Brain pericyte (primary cell): ENCODE measurements around the gene TAS2R40.
A peak's percentile ranks its signal among the peaks of the same experiment; 100 is the strongest.

Experiments used
- DNase-seq: peaks from one replicate; pipeline ENCODE4 v3.0.0-alpha.2; 2012; ENCODE audit warnings: low read depth, low spot score

Gene TAS2R40

DNA sequence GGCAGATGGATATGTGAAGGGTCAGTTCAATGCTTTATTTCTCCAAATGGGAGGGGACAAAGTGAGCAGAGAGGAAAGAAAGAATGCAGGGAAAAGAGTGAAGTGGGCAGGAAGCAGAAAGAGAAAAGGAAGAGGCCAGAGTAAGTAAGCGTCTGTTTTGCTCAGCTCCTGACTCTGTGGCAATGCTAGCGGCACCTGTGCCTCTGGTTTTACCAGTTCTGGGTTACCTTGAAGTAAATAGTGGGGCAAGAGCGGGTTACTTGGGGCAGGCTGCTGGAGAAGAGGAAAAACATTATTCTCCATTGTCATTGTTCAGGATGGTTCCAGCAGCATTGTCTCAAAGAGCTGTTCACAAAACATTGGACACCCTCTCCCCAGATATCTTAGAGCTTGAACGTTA lies 1.9 kb downstream of the TAS2R40 start:
- no peak for DNase-seq

DNA sequence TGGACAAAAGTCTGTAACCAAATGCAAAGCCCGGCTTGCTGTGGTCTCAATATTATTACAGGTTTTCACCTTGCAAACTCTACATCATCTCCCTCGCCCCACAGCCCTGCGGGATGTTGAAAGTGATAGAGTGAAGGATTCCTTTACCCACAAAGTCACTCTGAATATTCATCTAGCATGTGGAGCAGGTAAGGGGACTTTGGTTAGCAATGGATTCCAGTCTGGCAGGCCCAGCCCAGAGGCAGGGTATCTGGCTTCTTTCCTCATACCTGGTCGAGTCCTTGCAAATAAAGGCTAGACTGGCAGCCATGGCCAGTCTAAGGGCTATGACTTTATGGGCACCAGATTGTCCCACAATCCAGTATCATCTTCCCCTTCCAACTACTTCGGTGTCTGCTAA lies 3.2 kb downstream of the TAS2R40 start:
- no peak for DNase-seq

DNA sequence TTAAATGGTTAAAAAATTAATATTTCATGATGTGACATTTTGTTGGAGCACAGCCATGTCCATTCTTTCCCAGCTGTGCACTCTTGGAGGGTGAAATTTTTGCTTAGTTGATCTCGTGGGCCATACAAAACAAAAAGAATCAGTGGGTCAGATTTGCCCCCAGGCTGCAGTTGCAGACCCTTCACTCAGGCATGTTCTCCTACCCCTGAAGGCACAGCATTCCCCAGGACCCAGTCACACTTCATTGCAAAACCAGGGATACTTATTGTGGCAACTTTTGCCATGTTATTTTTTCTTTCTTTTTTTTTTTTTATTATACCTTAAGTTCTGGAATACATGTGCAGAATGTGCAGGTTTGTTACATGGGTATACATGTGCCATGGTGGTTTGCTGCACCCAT lies 6.0 kb downstream of the TAS2R40 start:
- no peak for DNase-seq

DNA sequence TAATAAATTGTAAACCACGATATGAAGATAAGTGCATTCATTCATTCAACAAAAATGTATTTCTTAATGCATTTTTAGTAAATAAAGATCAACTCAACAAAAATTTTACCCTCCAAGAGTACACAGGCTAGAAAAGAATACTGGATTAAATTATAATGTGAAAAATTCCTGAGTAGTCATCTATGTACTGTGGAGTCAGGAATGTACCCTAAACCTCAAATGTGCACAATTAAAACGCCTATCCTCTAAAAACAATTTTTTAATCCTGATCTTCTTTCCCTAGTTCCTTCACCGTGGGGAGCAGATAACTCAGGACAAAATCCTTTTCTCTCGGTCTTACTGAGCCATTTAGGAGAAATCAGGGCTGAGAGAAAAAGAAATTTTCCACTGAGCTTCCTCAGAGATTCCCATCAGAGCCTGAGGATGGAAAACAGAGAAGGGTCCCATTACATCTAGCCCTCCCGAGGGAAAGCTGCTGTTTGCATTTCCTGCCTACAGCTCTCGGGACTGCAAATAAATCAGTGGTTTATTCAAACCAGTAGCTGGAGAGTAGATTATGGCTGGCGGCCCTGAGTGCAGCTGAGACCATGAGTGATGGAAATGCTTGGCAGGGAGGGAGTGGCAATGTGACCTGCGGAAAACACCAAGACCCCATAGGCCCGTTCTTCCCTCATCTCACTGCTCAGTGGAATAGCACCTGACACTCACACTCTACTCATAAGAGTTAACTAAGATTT lies 7.4 kb downstream of the TAS2R40 start:
- DNase-seq = no peak

DNA sequence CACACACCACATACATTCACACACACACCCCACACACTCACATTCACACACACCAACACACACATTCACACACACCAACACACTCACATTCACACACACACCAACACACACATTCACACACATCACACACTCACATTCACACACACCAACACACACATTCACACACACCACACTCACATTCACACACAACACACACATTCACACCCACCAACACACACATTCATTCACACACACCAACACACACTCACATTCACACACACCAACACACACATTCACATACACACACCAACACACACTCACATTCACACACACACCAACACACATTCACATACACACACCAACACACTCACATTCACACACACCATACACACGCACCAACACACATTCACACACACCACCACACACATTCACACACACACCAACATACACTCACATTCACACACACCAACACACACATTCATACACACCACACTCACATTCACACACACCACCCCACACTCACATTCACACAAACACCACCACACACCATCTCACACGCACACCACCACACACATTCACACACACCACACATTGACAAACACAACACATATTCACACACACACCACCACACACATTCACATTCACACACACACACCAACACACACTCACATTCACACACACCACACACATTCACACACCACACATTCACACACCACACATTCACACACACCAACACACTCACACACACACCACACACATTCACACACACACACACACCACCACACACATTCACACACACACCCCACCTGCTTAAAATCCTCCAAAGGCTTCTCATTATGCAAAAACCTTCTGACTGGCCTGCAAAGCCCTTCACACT lies 9.0 kb downstream of the TAS2R40 start:
- DNase-seq = no peak

DNA sequence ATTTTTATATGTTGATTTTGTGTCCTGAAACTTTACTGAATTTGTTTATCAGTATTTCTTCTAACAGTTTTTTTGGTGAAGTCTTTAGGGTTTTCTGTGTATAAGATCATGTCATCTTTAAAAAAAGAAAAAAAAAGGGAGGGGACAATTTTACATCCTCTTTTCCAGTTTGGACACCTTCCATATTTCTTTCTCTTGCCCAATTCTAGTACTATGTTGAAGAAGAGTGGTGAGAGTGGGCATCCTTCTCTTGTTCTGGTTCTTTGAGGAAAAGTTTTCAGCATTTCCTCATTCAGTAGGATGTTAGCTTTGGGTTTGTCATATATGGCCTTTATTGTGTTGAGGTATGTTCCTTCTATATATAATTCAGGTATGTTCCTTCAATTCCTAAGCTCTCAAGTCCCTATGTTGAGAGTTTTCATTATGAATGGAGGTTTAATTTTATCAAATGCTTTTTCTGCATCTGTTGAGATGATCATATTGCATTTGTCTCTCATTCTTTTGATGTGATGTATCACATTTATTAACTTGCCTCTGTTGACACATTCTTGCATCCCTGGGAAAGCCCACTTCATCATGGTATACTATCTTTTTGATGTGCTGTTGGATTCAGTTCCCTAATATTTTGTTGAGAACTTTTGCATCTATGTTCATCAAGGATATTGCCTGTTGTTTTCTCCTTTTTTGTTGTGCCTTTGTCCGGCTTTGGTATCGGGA lies 12.1 kb downstream of the TAS2R40 start:
- DNase-seq = no peak

DNA sequence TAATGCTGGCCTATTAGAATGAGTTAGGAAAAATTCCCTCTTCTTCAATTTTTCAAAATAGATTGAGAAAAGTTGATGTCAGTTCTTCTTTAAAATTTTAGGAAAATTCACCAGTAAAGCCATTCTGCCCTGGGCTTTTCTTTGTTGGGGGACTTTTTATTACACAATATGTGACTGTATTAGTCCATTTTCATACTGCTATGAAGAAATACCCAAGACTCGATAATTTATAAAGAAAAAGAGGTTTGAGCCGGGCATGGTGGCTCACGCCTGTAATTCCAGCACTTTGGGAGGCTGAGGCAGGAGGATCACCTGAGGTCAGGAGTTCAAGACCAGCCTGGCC lies 12.7 kb downstream of the TAS2R40 start:
- no peak for DNase-seq

DNA sequence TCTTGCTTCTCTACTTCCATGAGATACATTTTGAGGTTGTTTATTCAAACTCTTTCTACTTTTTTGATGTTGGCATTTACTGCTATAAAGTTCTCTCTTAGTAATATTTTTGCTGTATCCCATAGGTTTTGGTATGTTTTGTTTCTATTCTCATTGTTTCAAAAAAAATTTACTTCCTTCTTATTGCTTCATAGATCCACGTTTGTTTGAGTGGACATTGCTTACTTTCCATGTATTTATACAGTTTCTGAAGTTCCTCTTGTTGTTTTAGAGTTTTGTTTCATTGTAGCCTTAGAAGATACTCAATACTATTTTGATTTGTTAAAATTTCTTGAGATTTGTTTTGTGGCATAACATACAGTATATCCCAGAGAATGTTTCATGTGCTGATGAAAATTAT lies 13.7 kb downstream of the TAS2R40 start:
- no peak for DNase-seq

DNA sequence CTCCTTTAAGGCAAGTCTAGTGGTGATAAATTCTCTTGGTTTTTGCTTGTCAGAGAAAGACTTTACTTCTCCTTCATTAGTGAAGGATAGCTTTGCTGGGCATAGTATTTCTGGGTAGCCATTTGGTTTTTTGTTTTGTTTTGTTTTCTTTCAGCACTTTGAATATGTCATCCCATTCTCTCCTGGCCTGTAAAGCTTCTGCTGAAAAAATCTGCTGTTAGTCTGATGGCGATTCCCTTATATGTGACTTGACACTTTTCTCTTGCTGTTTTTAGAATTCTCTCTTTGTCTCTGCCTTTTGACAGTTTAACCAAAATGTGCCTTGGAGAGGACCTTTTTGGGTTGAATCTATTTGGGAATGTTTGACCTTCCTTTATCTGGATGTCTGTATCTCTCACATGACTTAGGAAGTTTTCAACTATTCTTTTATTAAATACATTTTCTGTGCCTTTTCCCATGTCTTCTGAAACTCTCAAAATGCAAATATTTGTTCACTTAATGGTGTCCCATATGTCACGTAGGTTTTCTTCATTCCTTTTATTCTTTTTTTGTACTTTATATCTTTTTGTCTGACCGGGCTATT lies 14.7 kb downstream of the TAS2R40 start:
- no peak for DNase-seq

DNA sequence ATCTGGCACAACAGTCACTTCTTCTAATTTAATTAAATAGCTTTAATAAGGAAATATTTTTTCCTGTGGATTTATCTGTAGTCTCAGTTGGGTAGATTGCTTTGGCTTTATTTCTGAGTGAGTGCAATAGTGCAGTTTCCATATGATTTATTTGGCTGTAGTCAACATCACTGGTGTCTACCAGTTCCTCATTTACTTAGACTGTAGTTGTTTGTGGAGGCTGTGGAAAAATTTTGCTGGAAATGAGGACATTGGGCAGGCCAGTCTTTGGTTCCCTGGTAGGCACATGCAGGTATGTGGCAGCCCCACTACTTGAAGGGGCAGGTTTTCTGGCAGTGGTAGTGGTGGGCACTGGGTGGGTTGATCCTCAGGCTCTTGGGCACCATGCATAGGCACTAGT lies 15.5 kb downstream of the TAS2R40 start:
- DNase-seq = no peak

DNA sequence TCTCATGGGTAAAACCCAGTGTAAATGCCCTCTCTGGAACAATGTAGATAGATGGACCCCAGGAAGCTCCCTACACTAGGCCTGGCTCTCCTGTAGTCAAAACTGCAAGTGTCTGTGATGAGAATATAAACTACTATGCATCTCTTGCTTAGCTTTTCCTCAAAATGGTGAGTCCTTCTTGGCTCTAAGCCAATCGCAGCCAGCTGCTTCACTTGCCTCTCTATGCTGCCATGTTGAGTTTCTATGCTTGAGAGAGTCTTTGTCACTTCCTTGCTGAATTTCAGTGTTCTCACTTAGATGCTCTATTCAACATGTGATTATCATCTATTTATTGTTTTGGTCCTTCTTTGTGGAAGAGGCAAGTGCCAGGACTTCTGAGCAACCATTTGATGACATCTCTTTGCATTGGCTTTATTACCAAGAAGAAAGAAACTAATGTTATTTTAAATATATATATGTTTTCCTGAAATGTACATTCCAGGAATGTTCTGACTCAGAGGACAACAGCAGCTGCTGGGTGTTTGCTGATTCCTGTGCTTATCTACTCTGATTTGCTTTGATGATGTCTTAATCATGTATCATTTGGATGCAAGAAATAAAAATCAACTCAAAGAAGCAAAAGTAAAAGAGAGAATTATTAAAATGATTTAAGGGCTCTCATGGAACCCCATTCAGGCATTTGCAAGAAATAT lies 16.6 kb downstream of the TAS2R40 start:
- DNase-seq = no peak

DNA sequence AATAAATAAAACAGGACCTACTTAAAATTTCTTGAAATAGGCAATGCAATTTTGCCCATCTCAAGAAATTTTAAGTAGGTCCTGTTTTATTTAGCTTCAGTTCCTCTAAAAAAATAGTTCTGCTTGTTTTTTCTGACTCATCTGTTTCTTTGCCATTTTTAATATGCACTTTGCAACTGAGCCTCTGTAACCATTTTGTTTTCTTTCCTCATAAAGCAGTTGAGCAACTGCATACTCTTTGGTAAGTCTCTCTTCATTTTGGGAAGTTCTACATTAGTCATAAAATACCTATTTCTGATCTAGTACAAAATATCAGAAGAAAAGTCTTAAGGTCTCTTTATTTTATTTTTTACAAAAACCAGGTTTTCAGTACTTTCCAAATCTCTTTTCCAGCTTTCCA lies 18.0 kb downstream of the TAS2R40 start:
- DNase-seq = peak; percentile 22

DNA sequence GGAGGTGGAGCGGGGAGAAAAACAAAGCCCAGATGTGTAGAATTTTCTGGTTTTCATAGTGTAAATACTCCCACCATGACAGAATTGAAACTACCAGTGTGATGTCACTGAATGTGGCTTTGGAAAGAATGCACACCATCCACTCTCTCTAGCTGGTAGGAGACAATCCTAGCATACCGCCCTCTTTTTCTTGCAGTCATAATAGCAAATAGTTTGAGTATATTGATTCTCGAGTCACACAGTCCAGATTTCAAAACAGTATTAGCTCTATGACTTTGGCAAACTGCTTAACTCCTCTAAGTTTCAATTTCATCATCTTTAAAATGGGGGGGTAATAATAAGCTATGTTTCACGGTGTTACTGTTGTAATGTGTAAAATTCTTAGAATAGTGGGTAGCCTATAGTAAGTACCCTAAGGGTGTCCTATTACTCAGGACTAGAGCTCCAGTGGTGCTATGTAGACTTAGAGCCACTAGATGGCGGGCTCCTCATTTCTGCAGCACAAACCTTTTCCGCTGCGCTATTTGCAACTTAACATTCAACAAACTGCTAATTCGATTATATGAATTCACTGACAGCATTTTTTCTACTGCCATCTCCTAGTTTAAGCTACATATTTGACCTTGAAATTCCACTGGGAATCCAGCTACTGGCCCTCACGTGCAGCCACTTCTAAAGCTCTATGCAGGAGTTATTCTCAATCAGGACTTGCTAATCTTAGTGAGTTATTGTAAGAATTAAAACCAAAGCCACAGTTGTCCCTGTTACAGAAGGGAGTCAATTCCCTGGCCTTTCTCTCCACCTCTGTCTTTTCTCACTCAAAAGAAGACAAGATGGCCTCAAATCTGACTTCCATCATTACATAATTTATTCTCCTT lies 18.7 kb downstream of the TAS2R40 start:
- DNase-seq = peak; percentile 49

DNA sequence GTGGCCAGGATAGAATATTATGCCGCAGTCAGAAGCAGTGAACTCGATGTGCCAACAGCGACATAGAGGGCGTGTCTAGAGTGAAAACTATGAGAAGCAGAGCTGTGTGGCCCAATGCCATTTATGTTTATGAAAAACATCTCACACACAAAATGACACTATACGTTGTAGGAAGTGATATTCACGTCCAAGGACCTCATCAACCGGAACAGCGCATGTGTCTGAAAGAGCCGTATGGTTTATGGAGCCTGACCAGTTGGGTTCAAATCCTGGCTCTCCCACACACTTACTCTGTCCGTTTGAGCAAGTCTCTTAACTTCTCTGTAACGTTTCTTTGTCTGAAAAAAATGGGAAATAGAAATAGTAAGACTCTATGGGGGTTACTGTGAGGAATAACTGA lies 20.5 kb downstream of the TAS2R40 start:
- no peak for DNase-seq

DNA sequence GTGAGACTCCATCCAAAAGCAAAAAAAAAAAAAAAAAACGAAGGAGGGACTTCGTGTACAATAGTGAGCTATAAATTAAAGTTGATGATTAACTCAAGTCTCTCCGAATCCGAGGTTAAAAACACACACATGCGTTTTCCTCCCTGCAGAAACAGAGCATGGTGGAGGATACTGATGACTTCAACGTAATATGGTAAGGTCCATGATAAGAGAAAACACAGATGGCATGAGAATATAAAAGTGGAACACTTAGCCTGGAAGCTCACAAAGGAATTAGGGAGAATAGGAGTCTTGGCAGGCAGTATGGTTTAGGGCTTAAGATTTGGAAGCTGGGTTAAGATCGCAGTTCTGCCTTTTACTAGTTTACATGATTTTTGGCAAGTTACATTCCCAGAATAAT lies 21.3 kb downstream of the TAS2R40 start:
- no peak for DNase-seq

DNA sequence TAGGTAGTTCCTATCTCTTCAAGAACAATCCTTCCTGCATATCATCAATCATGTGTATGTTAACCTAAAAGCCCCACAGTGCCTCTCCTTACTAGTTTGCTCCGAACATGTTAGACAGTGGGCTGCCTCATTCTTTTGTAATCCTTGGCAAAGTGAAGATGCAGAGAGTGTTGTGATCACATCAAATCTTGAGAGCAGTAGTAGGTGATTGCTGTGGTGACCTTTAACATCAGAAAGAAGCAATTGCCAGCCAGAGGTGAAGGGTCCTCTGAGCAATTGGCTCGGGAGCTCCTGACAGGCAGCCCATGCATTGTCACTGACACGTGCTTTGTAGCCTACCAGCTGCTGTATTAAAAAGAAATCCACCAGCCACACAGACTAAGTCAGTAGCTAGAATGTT lies 21.8 kb downstream of the TAS2R40 start:
- DNase-seq = no peak

DNA sequence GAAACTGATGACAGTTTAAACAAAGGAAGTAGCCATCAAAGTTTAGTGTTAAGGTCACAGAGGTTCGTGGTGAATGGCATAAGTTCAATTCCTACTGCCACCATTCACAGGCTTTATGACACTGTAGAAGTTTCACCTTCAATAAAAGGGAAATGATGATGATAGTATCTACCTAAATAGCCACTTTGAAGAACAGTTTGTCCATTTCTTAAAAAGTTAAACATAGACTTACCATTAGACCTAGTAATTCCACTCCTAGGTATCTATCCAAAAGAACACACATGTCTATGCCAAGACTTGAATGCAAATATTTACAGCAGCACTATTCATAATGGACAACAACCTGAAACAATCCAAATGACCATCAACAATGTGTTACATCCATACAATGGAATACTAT lies 22.5 kb downstream of the TAS2R40 start:
- no peak for DNase-seq

DNA sequence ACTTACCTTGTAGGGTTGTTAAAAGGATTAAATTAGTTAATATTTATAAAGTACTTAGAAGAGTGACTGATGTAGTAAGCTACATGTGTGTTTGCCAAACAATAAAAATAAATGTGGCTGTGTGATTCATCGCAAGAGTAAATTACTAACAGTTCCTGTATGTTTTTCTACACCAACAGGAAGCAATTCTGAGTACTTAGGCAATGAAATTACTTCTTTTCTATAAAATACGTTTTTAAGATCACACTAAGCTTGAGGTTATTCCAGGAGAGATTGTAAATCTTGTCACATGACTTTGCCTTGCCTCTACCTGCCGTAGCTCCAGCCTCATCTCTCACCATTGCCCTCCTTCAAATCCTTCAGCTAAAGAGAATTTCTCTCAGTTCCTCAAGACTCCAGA lies 23.3 kb downstream of the TAS2R40 start:
- DNase-seq = no peak

DNA sequence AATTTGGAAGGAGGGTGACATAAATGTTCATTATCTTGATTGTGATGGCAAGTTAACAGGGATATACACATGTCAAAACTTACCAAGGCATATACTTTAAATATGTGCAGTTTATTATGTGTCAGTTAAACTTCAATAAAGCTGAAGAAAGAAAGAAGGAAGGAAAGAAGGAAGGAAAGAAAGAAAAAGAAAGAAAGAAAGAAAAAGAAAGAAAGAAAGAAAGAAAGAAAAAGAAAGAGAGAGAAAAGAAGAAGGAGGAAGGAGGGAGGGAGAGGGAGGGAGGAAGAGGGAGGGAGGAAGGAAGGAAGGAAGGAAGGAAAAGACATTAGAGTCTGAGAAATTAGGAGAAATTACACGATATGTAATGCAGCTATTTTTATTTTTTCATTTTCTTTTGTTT lies 25.5 kb downstream of the TAS2R40 start:
- DNase-seq = no peak

DNA sequence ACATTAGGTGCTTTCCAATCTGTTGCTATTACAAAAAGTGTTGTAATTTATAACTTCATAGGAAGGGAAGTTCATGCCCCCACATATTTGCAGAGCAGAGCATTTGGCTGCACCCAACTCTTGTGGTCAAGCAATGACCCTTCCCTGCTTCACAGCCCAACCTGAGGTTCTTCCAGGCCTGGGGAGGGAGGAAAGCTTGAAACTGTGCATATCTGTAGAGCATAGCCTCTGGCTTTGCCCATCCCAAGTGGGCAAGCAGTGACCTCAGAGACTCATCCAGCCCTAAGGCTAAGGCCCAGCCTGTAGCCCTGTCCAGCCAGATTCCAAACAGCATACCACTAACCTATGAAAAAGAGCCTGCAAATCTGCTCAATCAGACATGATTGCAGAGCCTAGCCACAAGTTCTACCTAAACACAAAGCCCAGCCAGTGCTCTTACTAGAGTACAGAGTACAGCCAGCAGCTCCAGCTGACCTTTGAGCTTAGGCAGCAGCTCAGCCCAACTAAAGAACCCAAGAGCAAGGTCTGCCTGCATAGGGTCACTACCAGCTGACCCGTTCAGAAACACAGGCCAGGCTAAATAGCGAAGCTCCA lies 27.0 kb downstream of the TAS2R40 start:
- DNase-seq = no peak
